Renal cortical epithelial cell (primary cell): ENCODE data around the gene SGCA. TPM values are rescaled to one million over a fixed set of nuclear protein-coding genes. Genes with fewer than 3 reads are reported as not detected.

Source experiments
- DNase-seq: peaks from one replicate; pipeline ENCODE4 v3.0.0-alpha.2; 2011; ENCODE audit warnings: low read depth
- total RNA-seq: library from RNA; depleted of rRNA; stranded (reverse); fragments of >200 nt; gene quantifications from 2 replicates; pipeline ENCODE4 v1.2.3, GENCODE V29; 2014

SGCA gene
- total RNA-seq, 1 donor from 2014 or later = not detected

DNA sequence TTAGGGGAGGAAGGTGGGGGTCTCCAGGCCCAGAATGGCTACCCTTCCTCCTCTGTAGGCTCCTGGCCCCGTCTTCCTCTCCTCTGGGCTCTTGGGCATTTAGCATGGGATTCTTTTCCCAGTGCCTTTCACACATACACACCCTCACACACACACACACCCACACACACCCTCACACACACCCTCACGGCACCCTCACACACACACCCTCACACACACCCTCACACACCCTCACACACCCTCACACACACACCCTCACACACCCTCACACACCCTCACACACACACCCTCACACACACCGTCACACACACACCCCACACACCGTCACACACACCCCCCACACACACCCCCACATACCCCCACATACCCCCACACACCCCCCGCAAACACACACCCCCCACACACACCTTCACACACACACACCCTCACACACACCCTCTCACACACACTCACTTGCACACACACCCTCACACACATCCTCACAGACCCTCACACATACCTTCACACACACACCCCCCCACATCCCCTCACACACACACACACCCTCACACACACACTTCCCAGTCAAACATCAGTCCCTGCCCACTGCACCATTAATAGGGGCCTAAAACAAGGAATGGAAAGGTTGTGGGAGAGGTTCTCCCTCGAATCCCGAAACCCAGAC lies 845 bp downstream of the SGCA start:
- no peak for DNase-seq

DNA sequence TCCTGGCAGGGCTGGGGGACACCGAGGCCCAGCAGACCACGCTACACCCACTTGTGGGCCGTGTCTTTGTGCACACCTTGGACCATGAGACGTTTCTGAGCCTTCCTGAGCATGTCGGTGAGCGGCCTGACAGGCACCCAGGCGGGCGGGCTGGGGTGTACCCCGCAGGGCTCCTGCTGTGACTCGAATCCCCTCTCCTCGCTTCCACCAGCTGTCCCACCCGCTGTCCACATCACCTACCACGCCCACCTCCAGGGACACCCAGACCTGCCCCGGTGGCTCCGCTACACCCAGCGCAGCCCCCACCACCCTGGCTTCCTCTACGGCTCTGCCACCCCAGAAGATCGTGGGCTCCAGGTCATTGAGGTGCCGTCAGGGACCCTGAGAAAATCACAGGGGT lies 1.6 kb downstream of the SGCA start:
- no peak for DNase-seq

- no peak for DNase-seq
Measured at GRCh38 chr17:50168319-50168718, 2.5 kb downstream of the SGCA start.

GRCh38 chr17:50169121-50169764 lies 3.4 kb downstream of the SGCA start:
- DNase-seq = peak; percentile 21

GRCh38 chr17:50169881-50170459 lies 4.2 kb downstream of the SGCA start:
- DNase-seq = no peak

- peak; percentile 7 for DNase-seq
Measured at GRCh38 chr17:50170662-50171370, 5.0 kb downstream of the SGCA start.

DNA sequence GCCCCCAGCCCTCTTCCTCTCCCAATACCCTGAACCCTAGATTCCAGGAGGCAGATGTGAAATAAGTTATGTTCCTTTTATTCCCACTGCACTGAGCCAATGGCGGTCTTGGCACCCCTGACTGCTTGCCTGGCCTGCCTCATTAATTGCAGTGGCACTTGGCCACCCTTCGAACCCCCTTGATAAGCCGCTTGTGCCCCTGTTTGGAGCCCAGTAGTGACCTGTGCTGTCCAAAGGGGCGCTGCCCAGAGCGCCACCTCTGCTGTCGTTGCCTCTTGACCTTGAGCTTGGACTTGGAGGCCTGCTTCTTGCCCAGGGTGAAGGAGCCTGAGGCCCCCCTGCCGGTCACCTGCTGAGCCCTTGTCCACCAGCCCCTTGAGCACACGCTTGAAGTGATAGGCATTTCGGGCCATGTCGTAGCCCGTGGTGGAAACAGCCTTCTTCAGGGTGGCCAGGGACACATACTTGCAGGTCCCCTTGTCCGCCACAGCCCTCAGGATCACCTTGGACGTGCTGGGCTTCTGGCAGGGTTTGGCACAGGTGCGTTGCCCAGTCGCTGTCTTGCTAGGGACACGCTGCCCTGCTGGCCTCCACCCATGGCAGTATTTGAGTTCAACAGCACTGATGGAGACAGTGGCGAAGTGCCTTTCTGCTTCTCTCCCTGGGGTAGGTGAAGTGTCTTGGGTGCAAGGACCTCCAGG lies 5.7 kb downstream of the SGCA start:
- no peak for DNase-seq

- no peak for DNase-seq
Measured at GRCh38 chr17:50172130-50172529, 6.3 kb downstream of the SGCA start.

- no peak for DNase-seq
Measured at GRCh38 chr17:50172936-50173334, 7.1 kb downstream of the SGCA start.

- DNase-seq = peak; percentile 18
Measured at GRCh38 chr17:50173335-50173941, 7.6 kb downstream of the SGCA start.

- no peak for DNase-seq
Measured at GRCh38 chr17:50174444-50174843, 8.6 kb downstream of the SGCA start.

GRCh38 chr17:50175035-50175807 lies 9.4 kb downstream of the SGCA start:
- no peak for DNase-seq

DNA sequence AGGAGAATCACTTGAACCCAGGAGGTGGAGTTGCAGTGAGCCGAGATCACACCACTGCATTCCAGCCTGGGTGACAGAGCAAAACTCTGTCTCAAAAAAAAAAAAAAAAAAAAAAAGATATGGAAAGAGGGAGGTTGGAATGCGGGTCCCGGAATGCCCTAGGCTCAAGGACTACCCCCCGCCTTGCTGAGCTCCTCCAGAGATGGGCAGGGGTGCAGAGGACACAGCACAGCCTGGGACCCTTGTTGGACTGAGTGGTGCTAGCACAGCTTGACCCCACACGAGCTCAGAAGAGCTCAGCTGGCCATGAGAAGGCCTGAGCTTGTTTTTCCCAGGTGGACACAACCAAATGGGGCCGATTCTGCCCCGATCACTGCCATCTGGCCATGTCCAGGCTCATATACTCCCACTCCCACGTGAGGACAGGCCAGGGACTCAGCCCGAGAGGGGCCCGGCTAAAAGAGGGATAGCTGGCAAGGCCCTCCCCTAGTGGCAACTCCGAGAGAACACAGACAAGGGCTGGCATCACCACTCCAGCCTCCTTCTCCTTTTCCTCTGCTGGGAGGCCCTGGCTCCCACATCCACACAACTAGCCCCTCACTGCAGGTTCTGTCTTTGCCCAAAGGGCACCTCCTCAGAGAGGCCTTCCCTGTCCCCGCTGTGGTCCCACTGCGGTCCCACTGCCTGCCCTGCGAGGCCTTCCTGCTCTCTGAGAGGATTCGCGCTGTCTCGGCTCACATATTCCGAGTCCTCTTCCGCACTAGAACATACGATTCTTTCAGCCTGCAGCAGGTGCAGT lies 11.0 kb downstream of the SGCA start:
- no peak for DNase-seq

GRCh38 chr17:50177476-50177875 lies 11.7 kb downstream of the SGCA start:
- no peak for DNase-seq

- peak; percentile 91 for DNase-seq
Measured at GRCh38 chr17:50177983-50178834, 12.4 kb downstream of the SGCA start.

DNA sequence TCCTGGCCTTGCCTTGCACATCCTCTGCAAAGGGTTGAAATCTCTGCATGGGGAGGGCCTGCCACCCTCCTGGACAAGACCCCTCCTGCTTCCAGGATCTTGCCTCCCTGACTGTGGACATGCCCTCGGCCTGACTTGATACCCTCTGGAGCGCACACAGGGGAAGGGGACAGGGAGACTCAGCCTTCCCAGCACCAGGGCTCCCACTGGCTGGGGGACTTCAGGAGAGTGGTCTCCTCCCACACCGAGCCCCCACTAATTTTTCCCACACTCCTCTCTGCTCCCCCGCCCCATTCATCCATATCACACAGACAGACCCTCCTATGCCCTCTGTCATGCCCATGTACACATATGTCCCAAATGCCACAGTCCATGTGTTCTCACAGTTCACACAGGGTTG lies 14.3 kb downstream of the SGCA start:
- no peak for DNase-seq

DNA sequence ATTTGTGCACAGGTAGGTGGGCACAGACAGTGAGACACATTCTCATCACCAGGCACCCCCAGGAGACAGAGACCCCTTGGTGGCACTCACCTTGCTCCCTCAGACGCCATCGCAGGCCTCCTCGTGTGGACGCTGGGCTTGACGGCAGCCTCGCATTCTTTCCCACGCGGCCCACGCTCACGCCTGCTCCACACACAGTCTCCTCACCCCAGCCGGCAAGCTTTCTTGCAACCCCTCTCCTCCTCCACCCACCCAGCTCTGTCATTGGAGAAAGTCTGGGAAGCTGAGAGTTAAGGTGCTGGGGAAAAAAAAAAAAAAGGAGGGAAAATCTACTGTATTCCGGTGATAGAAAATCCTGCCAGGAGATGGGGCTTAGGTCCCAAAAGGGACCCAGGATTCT lies 14.8 kb downstream of the SGCA start:
- no peak for DNase-seq

- no peak for DNase-seq
Measured at GRCh38 chr17:50181144-50181543, 15.3 kb downstream of the SGCA start.
